HG03378 (cell line): ENCODE results near the gene AGAP5.
"Not testable (repeated sequence)": the region's sequence is repeated elsewhere in the genome, so short reads cannot be mapped to it uniquely, and the experiment has no call there.

Source experiments
- ATAC-seq: cut with Tn5 transposase; IDR thresholded peaks from one replicate; pipeline ENCODE4 v1.9.1; 2021; ENCODE audit warnings: mild to moderate bottlenecking, moderate library complexity; ENCODE audit not compliant: unreplicated experiment

AGAP5 gene

GRCh38 chr10:73697675-73698159 lies at the start of gene AGAP5:
TSS of gene AGAP5 (minus strand) at chr10:73698109. CDS start at chr10:73697755, 354 bp downstream.
- ATAC-seq, result not testable (repeated sequence)

GRCh38 chr10:73746721-73747120 lies 48.8 kb upstream of the AGAP5 start:
- no peak for ATAC-seq

DNA sequence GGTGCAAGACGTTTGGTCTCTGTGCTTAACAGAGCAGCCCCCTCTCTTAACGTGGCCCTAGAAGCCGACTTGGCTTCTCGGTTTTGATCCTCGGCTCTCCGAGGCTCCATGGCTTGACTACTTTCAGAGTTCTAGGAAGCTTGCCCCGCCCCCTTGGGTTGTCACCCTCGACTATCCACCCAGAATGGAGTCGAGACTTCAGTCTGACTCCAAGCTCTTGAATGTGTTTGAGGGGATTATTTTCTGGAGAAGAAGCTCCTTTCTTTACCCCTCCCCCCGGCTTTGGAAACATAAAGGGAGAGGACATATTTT lies 46.7 kb upstream of the AGAP5 start:
- ATAC-seq, result peak; percentile 24

DNA sequence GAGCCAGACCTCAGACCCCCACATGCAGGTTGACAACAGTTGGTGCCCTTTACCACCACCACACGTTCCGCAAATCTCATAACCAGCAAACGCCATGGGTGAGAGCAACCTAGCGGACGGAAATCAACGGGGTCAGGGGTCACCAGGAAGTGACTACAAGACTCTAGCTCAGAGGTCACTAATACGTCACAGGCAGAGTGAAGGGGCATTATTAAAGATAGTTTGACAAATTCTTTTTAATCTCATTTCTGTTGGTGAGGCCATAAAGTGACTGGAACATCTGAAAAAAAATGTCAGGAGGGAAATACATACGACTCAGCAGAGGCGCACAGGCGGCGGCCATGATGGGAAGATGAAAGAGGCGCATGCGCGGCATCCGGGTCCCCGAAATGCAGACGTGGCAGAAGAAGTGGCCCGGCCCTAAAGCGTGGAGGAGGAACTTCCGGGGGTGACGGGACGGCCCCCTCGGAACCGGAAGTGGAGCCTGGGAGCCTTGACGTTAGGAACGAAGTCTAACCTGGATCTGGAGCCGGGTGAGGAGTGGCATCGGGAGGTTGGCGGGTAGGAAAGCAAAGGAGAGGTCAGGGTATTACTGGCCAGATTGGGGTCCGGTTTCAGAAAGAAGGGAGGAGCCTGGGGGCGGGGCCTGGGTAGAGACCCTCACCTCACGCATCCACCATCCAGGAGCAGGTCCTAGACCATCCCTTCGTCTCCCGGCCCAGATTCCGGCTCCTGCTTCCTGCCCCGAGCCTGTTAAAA lies 46.2 kb upstream of the AGAP5 start, which contains the start of gene SEC24C:
SEC24C (plus strand) TSS at position 468 of the 759 bp plus-strand sequence. CDS start 2,461 bp downstream, outside the sequence.
- peak; percentile 80 for ATAC-seq

DNA sequence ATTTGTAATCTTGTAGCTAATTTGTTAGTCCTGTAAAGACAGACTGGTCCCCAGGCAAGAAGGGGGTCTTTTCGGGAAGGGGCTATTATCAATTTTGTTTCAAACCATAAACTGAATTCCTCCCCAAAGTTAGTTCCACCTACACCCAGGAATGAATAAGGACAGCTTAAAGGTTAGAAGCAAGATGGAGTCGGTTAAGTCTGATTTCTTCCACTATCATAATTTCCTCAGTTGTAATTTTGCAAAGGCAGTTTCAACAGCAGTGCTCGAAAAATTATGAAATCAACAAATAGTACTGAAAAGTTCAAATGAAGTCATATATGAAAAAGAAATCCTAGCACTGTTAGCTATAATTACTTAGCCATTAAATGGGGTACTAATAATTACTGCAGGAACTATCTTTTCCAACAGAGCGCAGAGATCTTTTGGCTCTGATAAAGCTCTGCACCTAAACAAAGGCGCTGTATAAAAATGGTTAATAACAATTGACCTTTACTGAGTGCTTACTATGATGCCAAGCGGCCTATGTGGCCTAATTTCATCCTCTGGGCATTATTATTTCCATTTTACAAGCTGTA lies 45.5 kb upstream of the AGAP5 start:
- no peak for ATAC-seq

GRCh38 chr10:73742454-73742734 lies 44.5 kb upstream of the AGAP5 start:
- ATAC-seq, result no peak

DNA sequence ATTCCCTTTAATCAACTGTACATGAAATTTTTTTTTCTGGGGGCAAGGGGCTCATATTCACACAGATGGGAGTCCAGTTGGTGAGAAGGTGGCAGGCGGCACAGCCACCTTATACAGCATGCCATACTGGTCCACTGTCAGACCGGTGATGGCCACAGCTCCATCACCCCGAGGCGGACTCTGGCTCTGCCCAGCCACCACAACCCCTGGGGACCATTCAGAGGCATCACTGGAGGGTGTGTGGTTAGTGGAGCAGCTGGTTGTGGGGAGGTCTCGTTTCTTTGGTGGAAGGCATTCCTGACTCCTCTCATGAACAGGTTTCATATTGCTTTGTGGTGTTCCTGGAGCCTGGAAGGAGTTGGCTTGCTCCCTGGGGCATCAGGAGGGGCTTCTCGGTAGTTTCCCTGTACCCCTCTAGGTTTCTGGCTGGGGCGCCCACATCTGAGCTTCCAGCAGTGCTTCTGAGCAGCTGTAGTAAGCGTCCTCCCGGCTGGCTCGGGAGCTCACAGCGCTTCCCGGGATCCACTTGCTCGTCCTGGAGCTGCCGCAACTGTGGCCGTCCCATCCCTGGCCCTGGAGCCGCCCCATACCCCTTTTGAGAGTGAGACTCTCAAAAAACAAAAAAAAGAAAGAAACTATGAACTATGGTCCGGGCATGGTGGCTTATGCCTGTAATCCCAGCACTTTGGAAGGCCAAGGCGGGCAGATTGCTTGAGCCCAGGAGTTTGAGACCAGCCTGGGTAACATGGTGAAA lies 42.8 kb upstream of the AGAP5 start:
- not testable (repeated sequence) for ATAC-seq

DNA sequence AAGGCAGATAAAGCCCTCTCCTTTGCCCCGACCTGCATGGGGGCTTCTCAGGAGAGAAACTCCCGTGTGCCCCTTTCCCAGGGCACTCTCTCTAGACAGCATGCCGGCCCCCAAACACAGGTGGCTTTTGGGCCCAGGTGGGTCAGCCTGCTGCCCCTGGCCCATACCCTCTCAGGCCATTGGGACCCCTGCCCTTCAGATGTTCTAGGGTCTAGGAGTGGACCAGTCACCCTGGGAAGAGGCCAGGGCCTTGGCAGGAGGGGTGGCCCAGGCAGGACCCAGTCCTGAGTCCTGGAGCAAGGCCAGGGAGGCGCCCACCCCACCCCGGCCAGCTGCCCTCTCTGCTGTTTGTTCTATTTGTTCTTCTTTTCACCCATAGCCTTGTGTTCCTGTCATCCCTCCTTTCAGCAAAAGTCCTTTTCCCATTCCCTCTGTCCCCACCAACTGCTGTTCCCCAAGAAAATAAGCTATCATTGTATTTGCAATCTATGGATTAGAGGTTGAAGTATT lies 36.9 kb upstream of the AGAP5 start:
- ATAC-seq, result no peak

DNA sequence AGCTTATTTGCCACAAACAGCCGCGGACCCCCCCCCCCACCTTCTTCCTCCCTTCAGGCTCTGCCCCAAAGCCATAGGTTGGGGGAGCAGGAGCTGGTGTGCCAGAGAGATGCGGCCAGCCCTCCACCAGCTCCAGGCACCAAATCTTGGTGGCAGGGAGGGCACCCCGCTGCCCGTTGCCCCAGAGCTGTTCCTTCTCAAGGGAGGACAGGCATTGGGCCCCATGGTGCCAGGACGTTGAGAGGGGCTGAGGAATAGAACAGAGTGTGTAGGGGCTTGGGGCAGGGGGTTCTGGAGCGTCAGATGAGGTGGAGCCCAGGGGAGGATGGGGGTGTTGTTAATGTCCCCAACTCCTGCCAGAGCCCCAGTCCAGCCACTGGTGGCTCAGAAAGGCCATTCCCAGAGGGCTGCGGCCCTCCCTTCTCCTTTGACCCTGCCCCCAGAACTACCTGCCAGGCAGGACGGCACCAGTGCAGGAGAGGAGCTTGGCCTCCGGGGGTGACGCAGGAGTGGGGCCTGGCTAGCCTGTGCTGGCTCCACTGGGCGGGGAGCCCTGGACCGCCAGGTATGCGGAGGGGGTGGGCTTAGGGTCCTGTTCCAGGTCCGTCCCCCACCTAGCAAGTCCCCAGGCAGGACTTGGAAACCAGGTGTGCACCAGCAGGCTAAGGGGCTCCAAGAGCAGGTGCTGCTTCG lies 36.3 kb upstream of the AGAP5 start:
- ATAC-seq, result no peak

DNA sequence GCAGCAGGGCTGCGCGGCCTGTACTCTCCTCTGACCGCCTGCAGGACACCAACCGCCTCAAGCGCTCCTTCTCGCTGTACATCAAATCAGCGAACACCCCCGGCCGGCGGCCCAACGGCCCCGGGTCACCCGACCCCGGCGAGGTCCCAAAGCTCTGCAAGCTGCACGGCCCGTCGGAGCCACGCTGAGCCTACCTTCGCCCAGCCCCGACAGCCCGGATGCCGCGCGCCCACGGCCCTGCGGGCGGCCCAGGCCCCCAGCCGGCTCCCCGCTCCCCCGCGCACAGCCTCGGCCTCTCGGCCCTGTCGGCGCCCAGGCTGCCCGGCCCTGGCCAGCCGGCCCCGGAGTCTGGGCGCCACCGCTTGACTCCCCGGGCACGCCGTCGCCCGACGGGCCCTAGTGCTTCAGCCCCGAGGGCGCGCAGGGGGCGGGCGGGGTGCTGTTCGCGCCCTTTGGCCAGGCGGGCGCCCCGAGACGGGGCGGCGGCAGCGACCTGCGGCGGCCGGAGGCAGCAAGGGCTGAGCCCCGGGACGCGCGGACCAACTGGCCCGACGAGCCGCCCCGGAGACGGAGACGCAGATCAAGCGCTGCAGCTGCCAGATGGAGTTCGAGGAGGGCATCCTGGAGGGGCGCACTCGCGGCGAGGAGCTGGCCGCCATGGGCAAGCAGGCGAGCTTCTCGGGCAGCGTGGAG lies 35.2 kb upstream of the AGAP5 start:
- ATAC-seq, result no peak

GRCh38 chr10:73732426-73732825 lies 34.5 kb upstream of the AGAP5 start:
- no peak for ATAC-seq

DNA sequence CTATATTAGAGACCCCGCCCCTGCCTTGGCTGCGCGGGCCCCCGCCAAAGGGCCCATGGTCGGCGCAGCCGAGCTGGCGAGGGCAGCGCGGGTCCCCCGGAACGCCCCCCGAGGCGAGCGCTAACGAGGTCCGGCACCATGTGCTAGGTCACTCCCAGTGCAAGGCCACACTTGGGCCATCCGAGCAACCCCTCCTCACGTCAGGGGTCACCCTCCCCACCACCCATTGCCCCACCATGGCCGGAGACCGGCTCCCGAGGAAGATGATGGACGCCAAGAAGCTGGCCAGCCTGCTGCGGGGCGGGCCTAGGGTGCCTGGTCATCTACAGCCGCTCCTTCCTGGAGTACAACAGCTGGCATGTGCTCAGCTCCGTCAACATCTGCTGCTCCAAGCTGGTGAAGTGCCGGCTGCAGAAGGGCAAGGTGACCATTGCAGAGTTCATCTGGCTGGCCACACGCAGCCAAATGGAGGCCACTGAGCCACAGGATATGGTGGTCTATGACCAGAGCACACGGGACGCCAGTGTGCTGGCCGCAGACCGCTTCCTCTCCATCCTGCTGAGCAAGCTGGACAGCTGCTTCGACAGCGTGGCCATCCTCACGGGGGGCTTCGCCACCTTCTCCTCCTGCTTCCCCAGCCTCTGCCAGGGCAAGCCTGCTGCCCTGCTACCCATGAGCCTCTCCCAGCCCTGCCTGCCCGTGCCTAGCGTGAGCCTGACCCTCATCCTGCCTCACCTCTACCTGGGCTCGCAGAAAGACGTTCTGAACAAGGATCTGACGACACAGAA lies 33.9 kb upstream of the AGAP5 start:
- ATAC-seq, result no peak

- peak; percentile 76 for ATAC-seq
Measured at GRCh38 chr10:73730153-73730906, 32.4 kb upstream of the AGAP5 start.

DNA sequence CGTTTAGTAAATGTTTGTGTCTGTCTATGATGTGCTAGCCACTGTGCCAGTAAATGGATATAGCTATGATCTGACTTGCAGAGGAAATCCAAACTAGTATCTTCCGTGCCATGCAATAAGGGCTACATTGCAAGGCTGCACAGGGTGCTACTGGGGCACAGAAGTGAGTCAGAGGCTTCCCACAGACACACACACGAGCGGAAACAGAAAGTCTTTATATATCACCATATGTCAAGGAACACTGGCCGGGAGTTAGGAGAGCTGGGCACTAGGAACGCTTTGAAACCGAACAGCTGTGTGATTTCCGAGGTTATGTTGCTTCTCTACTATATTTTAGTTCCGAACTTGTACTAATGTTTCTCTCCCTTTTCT lies 31.9 kb upstream of the AGAP5 start:
- ATAC-seq, result not testable (repeated sequence)

- ATAC-seq, result no peak
Measured at GRCh38 chr10:73723516-73723915, 25.6 kb upstream of the AGAP5 start.

DNA sequence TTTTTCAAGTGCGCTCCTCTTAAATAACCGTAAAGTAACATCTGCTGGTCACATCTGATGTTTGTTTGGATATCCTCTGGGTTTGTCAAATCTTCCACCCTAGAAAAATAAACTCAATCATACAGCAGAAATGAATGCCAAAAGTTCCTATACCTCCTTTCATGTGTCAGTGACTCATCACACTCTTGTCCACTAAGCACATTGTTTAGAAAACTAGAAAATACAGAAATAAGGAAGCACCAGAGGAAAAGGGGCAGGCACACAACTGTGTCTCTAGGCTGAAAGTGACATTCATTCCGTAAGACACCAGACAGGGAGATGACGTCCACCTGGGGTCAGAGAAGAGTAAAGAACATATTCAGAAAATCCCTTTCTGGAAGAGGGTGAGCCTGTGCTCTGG lies 22.7 kb upstream of the AGAP5 start:
- ATAC-seq, result not testable (repeated sequence)

DNA sequence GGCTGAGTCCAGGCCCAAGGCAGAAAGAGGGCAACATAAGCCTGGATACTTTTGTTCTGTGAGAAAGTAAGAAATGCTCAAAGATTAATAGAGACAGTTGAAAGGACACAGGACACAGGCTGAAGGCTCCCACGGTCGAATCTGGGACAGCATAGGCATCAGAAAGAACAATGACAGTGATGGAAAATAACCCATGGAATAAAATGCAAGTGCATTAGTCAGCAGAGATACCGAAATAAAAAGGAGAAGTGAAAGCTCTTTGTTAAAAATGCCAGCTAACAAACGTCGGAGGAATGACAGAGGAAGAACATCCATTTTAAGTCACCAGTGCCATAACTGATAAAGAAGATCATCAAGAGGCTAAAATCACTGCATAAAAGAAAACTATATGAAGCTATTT lies 19.6 kb upstream of the AGAP5 start:
- no peak for ATAC-seq

DNA sequence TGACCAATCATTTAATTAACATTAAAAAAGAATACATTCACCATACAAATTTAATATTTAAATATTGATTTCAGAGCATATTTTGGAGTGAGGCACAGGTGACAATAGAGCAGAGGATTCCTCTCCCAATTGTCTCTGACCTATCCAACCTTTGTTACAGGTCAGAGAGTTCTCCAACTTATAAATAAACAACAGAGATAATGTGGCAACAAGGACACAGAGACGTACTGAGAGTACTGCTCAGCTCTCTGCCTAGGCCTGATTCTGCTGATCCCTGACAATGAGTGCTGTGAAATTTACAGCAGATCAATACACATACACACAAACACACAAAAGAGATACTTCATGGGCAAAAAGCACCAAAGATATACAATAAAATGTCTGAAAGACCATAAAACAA lies 18.3 kb upstream of the AGAP5 start:
- ATAC-seq, result no peak
